Smooth muscle cell of the pulmonary artery (primary cell): Measurements from ENCODE around the gene C12orf57. TPM values are rescaled to one million over a fixed set of nuclear protein-coding genes. Genes with fewer than 3 reads are reported as not detected.

Experiments used
- total RNA-seq: library from RNA; depleted of rRNA; stranded (reverse); fragments of >200 nt; gene quantifications from 2 replicates; pipeline ENCODE4 v1.2.3, GENCODE V29; 2014

The C12orf57 gene, protein sequence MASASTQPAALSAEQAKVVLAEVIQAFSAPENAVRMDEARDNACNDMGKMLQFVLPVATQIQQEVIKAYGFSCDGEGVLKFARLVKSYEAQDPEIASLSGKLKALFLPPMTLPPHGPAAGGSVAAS
- total RNA-seq = 64.3 and 91.7 TPM in 2 replicates

GRCh38 chr12:6943722-6944380 lies at the start of gene C12orf57, which contains the start of gene RNU7-1:
TSS of gene C12orf57 (plus strand) at chr12:6944022. CDS start at chr12:6944122, 100 bp downstream.
TSS of gene RNU7-1 (plus strand) at chr12:6943816.

DNA sequence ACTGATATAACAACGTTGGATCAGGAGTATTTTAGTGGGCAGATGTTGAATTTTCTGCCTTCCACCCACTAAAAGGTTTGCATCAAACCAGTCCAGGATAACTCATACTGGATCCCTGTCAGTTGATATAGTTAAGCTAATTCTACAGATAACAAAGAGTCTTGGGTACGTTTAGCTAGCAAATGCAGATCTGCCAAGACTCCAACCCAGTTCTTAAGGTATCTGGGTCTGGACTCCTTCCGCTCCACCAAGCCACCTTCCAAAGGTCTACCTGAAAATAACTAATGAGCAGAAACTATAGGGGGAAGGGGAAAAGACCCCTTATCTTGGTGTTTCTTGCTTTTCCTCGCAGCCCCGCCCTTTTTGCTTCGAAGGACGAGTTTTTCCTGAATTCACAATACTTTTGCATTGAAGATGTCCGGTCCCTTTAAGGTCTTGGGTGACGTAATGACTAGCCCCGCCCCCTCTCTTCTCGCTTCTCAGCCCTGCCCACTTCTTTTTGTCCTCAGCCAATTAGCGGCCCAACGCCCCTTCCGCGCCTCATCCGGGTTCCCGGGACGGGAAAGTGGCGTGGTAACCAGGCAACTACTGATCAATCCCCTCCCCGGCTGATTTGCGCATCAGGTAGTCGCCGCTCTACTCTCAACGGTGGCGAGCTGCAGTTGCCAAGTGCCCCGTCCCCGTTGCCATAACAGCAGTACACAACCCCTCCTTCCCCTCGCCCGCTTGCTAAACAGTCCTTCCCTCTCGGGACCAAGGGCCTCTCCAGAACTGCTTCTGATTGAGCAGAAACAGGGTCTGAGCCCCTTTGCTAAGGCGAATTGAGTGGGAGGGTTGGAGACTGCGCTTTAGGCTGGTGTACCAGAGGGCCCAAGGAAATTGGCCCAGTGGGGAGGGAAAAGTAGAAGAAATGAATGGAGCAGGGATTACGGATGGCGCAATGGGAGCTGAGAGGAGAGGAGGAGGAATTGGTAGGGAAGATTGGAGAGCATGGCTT lies 39.2 kb upstream of the C12orf57 start, which contains the start of gene LRRC23:
TSS of gene LRRC23 (plus strand) at position 543 of the 997 bp plus-strand sequence. CDS start 812 bp downstream, outside the sequence.

GRCh38 chr12:6914246-6914946 lies 29.4 kb upstream of the C12orf57 start, which contains the start of gene ENO2:
TSS of gene ENO2 (plus strand) at chr12:6914580. CDS start at chr12:6915833, 1,253 bp downstream.

GRCh38 chr12:6927379-6928021 lies 16.3 kb upstream of the C12orf57 start, which contains the start of gene ATN1:
TSS of gene ATN1 (plus strand) at chr12:6927959. CDS start at chr12:6934002, 6,043 bp downstream.

GRCh38 chr12:6950811-6951540 lies 7.2 kb downstream of the C12orf57 start, which contains the start of gene PTPN6:
TSS of gene PTPN6 (plus strand) at chr12:6951356. CDS start at chr12:6951513, 157 bp downstream.

Other genes with a start within 250 kb of the C12orf57 start
- gene PIANP, start 243.2 kb upstream of the C12orf57 start, total RNA-seq = 1.1 and 1.3 TPM in 2 replicates
- gene COPS7A, start 220.0 kb upstream of the C12orf57 start, total RNA-seq = 145 and 173 TPM in 2 replicates
- 158 and 166 TPM in 2 replicates for gene MLF2, start 190.9 kb upstream of the C12orf57 start, total RNA-seq
- 45.0 and 47.1 TPM in 2 replicates for gene PTMS, start 177.7 kb upstream of the C12orf57 start, total RNA-seq
- gene LAG3, start 171.5 kb upstream of the C12orf57 start, total RNA-seq = not detected in 2 replicates
- gene CD4, start 154.5 kb upstream of the C12orf57 start, total RNA-seq = 0.26 and 13.2 TPM in 2 replicates
- 2.7 and 6.6 TPM in 2 replicates for gene GPR162, start 122.2 kb upstream of the C12orf57 start, total RNA-seq
- 170 and 258 TPM in 2 replicates for gene P3H3, start 115.6 kb upstream of the C12orf57 start, total RNA-seq
- 2.0 and 3.2 TPM in 2 replicates for gene GNB3, start 103.1 kb upstream of the C12orf57 start, total RNA-seq
- gene CDCA3, start 92.7 kb upstream of the C12orf57 start, total RNA-seq = 3.5 and 6.3 TPM in 2 replicates
- gene USP5, start 91.9 kb upstream of the C12orf57 start, total RNA-seq = 90.6 and 117 TPM in 2 replicates
- gene TPI1, start 76.5 kb upstream of the C12orf57 start, total RNA-seq = 1,691 and 1,978 TPM in 2 replicates
- gene SPSB2, start 70.7 kb upstream of the C12orf57 start, total RNA-seq = 4.8 and 6.3 TPM in 2 replicates
- 12.4 and 13.3 TPM in 2 replicates for gene LRRC23, start 39.2 kb upstream of the C12orf57 start, total RNA-seq
- gene ENO2, start 29.4 kb upstream of the C12orf57 start, total RNA-seq = 153 and 183 TPM in 2 replicates
- 21.8 and 35.8 TPM in 2 replicates for gene ATN1, start 16.1 kb upstream of the C12orf57 start, total RNA-seq
- not detected in 2 replicates for gene RNU7-1, start 206 bp upstream of the C12orf57 start, total RNA-seq
- gene PTPN6, start 7.3 kb downstream of the C12orf57 start, total RNA-seq = 0.13 and 0.30 TPM in 2 replicates
- gene PHB2, start 26.6 kb downstream of the C12orf57 start, total RNA-seq = 90.6 and 91.1 TPM in 2 replicates
- gene EMG1, start 26.9 kb downstream of the C12orf57 start, total RNA-seq = 28.8 and 32.3 TPM in 2 replicates
- 11.3 and 12.6 TPM in 2 replicates for gene LPCAT3, start 74.5 kb downstream of the C12orf57 start, total RNA-seq
- gene C1S, start 116.7 kb downstream of the C12orf57 start, total RNA-seq = 339 and 458 TPM in 2 replicates
- gene C1R, start 148.4 kb downstream of the C12orf57 start, total RNA-seq = 340 and 347 TPM in 2 replicates
- gene C1RL, start 165.2 kb downstream of the C12orf57 start, total RNA-seq = 43.7 and 66.3 TPM in 2 replicates
- gene RBP5, start 184.9 kb downstream of the C12orf57 start, total RNA-seq = not detected in 2 replicates
- 20.5 and 39.0 TPM in 2 replicates for gene CLSTN3, start 186.3 kb downstream of the C12orf57 start, total RNA-seq
- 30.8 and 37.3 TPM in 2 replicates for gene PEX5, start 245.7 kb downstream of the C12orf57 start, total RNA-seq